Measurements from ENCODE around the gene OR2J3. TPM values are rescaled to one million over a fixed set of nuclear protein-coding genes. Genes with fewer than 3 reads are reported as not detected.
"Not testable (repeated sequence)": the region's sequence is repeated elsewhere in the genome, so short reads cannot be mapped to it uniquely, and the experiment has no call there.

Gene OR2J3
- polyA plus RNA-seq, 1 experiment: not detected

- no peak for DNase-seq (ENCODE audit: low read depth)
- no peaks in the 10 kb centered on the region for H3K36me3 ChIP-seq (ENCODE audit: control insufficient read depth, insufficient read depth, low read length)
- no peak overlapping the region for H3K4me3 ChIP-seq (ENCODE audit: low read depth, low read length)
- no peaks in the 10 kb centered on the region for H3K27me3 ChIP-seq (ENCODE audit: control insufficient read depth, insufficient read depth, low read length)
- ChIA-PET CTCF (no interaction called here), POLR2A (no interaction called here)
- TF ChIP-seq, protein P1, sequence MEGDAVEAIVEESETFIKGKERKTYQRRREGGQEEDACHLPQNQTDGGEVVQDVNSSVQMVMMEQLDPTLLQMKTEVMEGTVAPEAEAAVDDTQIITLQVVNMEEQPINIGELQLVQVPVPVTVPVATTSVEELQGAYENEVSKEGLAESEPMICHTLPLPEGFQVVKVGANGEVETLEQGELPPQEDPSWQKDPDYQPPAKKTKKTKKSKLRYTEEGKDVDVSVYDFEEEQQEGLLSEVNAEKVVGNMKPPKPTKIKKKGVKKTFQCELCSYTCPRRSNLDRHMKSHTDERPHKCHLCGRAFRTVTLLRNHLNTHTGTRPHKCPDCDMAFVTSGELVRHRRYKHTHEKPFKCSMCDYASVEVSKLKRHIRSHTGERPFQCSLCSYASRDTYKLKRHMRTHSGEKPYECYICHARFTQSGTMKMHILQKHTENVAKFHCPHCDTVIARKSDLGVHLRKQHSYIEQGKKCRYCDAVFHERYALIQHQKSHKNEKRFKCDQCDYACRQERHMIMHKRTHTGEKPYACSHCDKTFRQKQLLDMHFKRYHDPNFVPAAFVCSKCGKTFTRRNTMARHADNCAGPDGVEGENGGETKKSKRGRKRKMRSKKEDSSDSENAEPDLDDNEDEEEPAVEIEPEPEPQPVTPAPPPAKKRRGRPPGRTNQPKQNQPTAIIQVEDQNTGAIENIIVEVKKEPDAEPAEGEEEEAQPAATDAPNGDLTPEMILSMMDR (IDR thresholded peaks at IDR 0.05; ENCODE audit: insufficient read depth, low read depth, low read length): no peak
Measured at GRCh38 chr6:29142309-29142708, 34.5 kb downstream of the OR2J3 start.

- DNase-seq (ENCODE audit: low read depth): no peak
- ChIA-PET CTCF (no interaction called here), POLR2A (no interaction called here)
- H3K36me3 ChIP-seq (ENCODE audit: control insufficient read depth, insufficient read depth, low read length): no peaks in the 10 kb centered on the region
- no peak overlapping the region for H3K4me3 ChIP-seq (ENCODE audit: low read depth, low read length)
- TF ChIP-seq, protein P1 (IDR thresholded peaks at IDR 0.05; ENCODE audit: insufficient read depth, low read depth, low read length): no peak
- no peaks in the 10 kb centered on the region for H3K27me3 ChIP-seq (ENCODE audit: control insufficient read depth, insufficient read depth, low read length)
Measured at GRCh38 chr6:29146179-29146578, 38.3 kb downstream of the OR2J3 start.

DNA sequence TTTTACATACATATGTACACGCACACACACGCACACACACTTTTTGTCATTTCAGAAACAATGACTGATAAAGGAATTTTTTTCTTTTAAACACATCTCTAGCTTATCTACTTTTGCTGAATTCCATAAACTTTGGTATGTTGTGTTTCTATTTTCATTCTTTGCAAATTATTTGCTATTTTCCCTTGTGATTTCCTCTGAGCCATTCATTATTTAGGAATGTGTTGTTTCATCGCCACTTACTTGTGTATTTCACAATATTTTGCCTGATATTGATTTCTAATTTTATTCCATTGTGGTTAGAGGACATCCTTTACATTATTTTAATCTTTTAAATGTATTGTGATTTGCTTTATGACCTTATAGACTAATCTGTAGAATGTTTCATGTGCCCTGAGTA is 39.2 kb downstream of the OR2J3 start:
- TF ChIP-seq, protein P1 (IDR thresholded peaks at IDR 0.05; ENCODE audit: insufficient read depth, low read depth, low read length): no peak

DNA sequence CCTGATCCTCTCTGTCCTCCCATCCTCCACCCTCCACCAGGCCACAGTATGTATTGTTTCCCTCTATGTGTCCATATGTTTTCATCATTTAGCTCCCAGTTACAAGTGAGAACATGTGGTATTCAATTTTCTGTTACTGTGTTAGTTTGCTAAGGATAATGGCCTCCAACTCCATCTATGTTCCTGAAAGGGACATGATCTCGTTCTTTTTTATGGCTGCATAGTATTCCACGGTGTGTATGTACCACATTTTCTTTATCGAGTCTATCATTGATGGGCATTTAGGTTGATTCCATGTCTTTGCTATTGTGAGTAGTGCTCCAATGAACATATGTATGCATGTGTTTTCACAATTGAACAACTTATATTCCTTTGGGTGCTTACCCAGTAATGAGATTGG is 41.6 kb downstream of the OR2J3 start:
- CTCF ChIA-PET; DNase-seq (ENCODE audit: low read depth): not testable (repeated sequence)

More for the DNA sequence above, 39.2 kb downstream of the OR2J3 start:
- H3K27me3 ChIP-seq (ENCODE audit: control insufficient read depth, insufficient read depth, low read length): no peaks in the 10 kb centered on the region
- ChIA-PET CTCF (no interaction called here), POLR2A (no interaction called here)
- H3K4me3 ChIP-seq (ENCODE audit: low read depth, low read length): no peak overlapping the region
- no peak for DNase-seq (ENCODE audit: low read depth)
- H3K36me3 ChIP-seq (ENCODE audit: control insufficient read depth, insufficient read depth, low read length): no peaks in the 10 kb centered on the region

DNA sequence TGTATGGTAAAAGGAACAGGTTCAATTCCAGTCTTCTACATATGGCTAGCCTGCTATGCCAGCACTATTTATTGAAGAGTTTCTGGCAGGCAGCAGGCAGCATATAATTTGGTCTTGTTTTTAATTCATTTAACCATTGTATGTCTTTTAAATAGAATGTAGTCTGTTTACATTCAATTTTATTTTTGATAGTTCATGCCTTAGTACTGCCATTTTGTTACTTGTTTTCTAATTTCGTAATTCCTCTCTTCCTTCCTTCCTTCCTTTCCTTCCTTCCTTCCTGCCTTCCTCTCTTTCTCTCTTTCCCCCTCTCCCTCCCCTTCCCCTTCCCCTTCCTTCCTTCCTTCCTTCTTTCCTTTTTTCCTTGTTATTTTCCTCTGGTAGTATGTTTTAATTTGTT is 45.2 kb downstream of the OR2J3 start:
- ChIA-PET CTCF (no interaction called here), POLR2A (no interaction called here)
- H3K4me3 ChIP-seq (ENCODE audit: low read depth, low read length): no peak overlapping the region
- no peaks in the 10 kb centered on the region for H3K36me3 ChIP-seq (ENCODE audit: control insufficient read depth, insufficient read depth, low read length)
- TF ChIP-seq, protein P1 (IDR thresholded peaks at IDR 0.05; ENCODE audit: insufficient read depth, low read depth, low read length): no peak
- no peaks in the 10 kb centered on the region for H3K27me3 ChIP-seq (ENCODE audit: control insufficient read depth, insufficient read depth, low read length)
- DNase-seq (ENCODE audit: low read depth): no peak

More for the DNA sequence above, 41.6 kb downstream of the OR2J3 start:
- H3K4me3 ChIP-seq (ENCODE audit: low read depth, low read length); H3K27me3 ChIP-seq (ENCODE audit: control insufficient read depth, insufficient read depth, low read length); H3K36me3 ChIP-seq (ENCODE audit: control insufficient read depth, insufficient read depth, low read length); POLR2A ChIA-PET: not testable (repeated sequence)

DNA sequence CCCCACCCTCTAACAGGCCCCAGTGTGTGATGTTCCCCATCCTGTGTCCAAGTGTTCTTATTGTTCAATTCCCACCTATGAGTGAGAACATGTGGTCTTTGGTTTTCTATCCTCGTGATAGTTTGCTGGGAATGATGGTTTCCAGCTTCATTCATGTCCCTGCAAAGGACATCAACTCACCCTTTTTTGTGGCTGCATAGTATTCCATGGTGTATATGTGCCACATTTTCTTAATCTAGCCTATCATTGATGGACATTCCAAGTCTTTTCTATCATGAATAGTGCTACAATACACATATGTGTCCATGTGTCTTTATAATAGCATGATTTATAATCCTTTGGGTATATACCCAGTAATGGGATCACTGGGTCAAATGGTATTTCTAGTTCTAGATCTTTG is 47.3 kb downstream of the OR2J3 start:
- POLR2A ChIA-PET, CTCF ChIA-PET: not testable (repeated sequence)

GRCh38 chr6:29159922-29160321 is 52.1 kb downstream of the OR2J3 start:
- H3K4me3 ChIP-seq (ENCODE audit: low read depth, low read length); CTCF ChIA-PET; POLR2A ChIA-PET; H3K27me3 ChIP-seq (ENCODE audit: control insufficient read depth, insufficient read depth, low read length); H3K36me3 ChIP-seq (ENCODE audit: control insufficient read depth, insufficient read depth, low read length); DNase-seq (ENCODE audit: low read depth): not testable (repeated sequence)

More for the DNA sequence above, 47.3 kb downstream of the OR2J3 start:
- not testable (repeated sequence) for H3K36me3 ChIP-seq (ENCODE audit: control insufficient read depth, insufficient read depth, low read length); H3K27me3 ChIP-seq (ENCODE audit: control insufficient read depth, insufficient read depth, low read length); H3K4me3 ChIP-seq (ENCODE audit: low read depth, low read length); DNase-seq (ENCODE audit: low read depth)

Measured in BJ (cell line).